ENCODE measurements around the gene SPATA2. TPM values are rescaled to one million over a fixed set of nuclear protein-coding genes. Genes with fewer than 3 reads are reported as not detected.
"Not testable (repeated sequence)": the region's sequence is repeated elsewhere in the genome, so short reads cannot be mapped to it uniquely, and the experiment has no call there.

SPATA2 gene
- total RNA-seq, 2 experiments from 2014 or later, result 11.2 to 11.6 TPM

DNA sequence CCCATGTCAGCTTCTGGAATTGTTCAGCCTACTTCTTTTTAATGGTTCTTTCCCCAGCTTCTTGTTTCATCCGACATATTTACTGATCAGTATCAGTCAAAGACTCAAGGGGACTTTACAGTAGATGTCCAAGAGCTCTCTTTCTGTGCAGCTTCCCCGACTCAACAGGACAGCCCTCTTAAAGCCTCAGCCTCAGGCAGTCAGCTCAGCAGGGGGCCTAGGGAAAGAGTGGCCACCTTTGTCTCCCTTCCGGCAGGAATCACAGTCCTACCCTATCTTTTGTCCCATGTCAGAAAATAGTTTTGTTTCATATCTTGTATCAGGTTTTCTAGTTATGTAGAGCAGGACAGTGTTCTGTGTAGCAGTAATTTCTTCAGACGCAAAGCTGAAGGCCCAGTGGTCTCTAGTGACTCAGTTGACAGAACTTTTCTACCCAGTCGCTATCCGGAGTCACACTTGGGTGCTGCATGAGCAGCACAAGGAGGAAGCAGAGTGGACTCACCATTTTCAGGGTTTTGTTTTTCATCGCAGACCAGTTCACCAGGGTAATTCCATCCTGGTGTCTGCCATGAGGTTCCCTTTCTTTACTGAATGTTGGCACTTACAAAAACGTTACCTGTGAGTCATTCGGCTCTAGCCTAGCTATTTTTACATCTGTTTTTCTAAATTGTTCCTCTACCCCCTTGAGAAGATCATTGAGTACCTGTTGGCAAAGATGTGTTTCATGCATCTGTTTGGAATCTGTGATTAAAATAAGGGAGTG, 47.7 kb downstream of the SPATA2 start:
- no peak for DNase-seq
- H3K9me3 Mint-ChIP-seq, result no peaks in the 10 kb centered on the region
- H3K27me3 Mint-ChIP-seq, result no peaks in the 10 kb centered on the region
- peaks cover 3% of the 10 kb centered on the region for H3K4me1 Mint-ChIP-seq
- peaks cover 2% of the 10 kb centered on the region for H3K36me3 Mint-ChIP-seq
- H3K4me3 Mint-ChIP-seq, result no peak overlapping the region
- H3K27ac Mint-ChIP-seq, result no peak overlapping the region

DNA sequence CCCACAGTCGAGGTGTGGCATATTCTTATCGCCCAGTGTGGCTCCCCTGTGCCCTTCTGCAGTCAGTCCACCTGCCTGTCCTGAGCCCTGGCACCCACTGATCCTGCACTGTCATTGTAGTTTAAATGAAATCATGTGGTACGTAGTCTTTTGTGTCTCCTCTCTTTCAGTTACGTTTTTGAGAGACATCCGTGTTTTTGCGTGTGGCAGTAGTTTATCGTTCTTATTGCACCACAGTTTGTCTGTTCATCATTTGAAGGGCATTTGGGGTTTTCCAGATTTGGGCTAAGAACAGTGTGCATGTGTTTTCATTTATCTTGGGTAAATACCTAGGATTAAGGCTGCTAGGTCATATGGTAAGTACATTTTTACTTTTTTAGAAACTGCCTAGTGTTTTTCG, 49.3 kb downstream of the SPATA2 start:
- H3K27ac Mint-ChIP-seq, result no peak overlapping the region
- no peaks in the 10 kb centered on the region for H3K27me3 Mint-ChIP-seq
- DNase-seq, result no peak
- H3K9me3 Mint-ChIP-seq, result no peaks in the 10 kb centered on the region
- peaks cover 3% of the 10 kb centered on the region for H3K4me1 Mint-ChIP-seq
- H3K4me3 Mint-ChIP-seq, result no peak overlapping the region
- H3K36me3 Mint-ChIP-seq, result peaks cover 3% of the 10 kb centered on the region

DNA sequence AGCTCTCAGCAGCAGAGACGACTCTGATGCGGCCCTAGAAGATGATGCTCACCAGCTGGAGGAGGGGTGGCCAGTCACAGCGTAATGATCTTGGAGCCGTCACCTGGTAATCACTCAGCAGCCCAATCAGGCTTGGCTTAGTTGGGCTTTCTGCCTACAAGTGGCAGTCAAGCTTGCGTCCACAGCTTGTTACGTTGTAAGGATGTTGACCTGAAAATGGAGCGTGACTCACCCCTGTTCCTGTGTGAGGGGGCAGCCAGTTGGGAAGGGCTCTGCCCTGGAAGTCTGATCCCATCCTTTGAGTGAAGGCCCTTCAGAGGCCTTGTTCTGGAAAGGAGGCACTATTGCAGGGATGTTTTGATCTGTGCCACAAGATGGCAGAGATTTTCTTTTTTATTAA, 49.8 kb downstream of the SPATA2 start:
- Mint-ChIP-seq H3K4me3 (no peak overlapping the region), H3K36me3 (peaks cover 3% of the 10 kb centered on the region), H3K27ac (no peak overlapping the region), H3K4me1 (peaks cover 3% of the 10 kb centered on the region), H3K27me3 (no peaks in the 10 kb centered on the region), H3K9me3 (no peaks in the 10 kb centered on the region)
- DNase-seq, result no peak

DNA sequence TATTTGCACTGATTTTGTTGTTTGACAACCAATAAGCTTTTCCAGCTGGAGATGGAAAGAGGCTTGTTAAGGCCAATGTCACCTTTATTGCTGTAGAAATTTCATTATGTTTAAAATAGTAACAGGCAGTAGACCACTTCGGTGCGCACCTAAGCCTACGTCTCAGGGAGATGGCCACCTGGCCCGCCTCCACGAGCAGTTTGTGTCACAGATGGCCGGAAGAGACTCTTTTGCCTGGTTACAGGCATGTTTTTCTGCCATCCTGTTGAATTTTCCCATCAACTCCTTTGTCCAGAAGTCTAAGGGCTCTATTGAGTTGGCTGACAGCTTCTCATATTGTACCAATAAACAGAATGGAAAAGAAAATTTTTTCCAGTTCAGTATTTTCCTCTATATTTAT, 51.7 kb downstream of the SPATA2 start:
- Mint-ChIP-seq H3K27me3 (no peaks in the 10 kb centered on the region), H3K4me1 (no peaks in the 10 kb centered on the region), H3K27ac (no peak overlapping the region), H3K4me3 (no peak overlapping the region), H3K36me3 (peaks cover 5% of the 10 kb centered on the region), H3K9me3 (no peaks in the 10 kb centered on the region)
- no peak for DNase-seq

DNA sequence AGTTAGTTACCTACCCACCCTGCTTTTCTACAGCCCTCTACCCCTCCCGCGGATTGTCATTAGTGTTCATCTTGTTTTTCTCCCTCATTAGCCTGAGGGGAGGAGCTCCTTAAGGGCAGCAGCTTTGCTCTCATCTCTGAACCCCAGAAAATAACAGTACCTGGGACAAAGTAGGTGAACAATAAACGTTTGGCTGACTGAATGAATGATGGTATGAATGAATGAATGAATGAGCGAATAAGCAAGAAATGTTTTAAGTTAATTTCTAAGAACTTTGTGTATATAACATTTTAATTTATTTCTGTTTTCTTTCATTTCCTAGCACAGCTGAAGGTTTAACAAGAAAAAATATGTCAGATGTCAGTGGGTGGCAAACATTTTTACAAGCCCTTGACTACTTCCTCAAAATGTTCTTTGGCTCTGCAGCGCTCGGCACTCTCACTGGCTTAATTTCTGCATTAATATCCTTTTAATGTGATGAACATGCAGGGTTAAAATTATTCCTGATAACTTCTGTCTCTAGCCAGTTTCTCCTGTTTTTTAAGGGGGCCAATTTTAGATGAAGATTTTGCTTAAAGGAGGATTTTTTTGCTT, 52.6 kb downstream of the SPATA2 start:
- H3K4me3 Mint-ChIP-seq, result no peak overlapping the region
- H3K27me3 Mint-ChIP-seq, result no peaks in the 10 kb centered on the region
- H3K27ac Mint-ChIP-seq, result no peak overlapping the region
- H3K9me3 Mint-ChIP-seq, result no peaks in the 10 kb centered on the region
- H3K36me3 Mint-ChIP-seq, result peaks cover 5% of the 10 kb centered on the region
- no peak for DNase-seq
- no peaks in the 10 kb centered on the region for H3K4me1 Mint-ChIP-seq

DNA sequence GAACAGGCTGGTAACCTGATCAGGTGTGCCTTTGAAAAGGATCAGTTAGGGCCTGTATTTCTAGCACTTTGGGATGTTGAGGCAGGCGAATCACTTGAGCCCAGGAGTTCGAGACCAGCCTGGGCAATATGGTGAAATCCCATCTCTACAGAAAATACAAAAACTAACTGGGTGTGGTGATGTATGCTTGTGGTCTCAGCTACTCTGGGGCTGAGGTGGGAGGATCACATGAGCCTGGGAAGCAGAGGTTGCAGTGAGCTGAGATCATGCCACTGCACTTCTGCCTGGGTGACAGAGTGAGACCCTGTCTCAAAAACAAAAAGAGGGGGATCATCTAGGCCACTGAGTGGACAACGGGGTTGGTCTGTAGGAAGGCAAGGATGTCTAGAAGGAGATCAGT, 54.1 kb downstream of the SPATA2 start:
- DNase-seq, H3K4me3 Mint-ChIP-seq, H3K9me3 Mint-ChIP-seq, H3K36me3 Mint-ChIP-seq, H3K27ac Mint-ChIP-seq, H3K27me3 Mint-ChIP-seq, H3K4me1 Mint-ChIP-seq: not testable (repeated sequence)

DNA sequence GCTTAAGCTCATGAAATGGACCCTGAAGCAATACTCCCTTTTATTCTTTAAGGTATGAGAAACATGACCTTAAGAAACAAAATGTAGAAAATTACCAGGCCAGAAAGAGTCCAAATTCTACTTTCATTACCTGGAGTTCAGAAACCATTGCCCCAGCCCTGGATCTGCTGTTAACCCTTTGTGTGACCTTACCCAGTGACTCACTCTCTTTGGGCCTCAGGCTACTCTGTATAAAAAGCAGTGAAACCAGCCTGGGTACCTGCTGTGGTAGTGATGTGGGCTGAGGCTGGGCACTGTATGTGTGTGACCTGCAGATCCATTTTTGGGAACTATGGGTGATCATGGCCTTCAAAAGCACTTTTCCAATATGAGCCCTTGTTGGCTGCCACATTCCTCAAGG, 55.5 kb downstream of the SPATA2 start:
- Mint-ChIP-seq H3K4me1 (no peaks in the 10 kb centered on the region), H3K36me3 (peaks cover 9% of the 10 kb centered on the region), H3K4me3 (no peak overlapping the region), H3K27me3 (no peaks in the 10 kb centered on the region), H3K9me3 (no peaks in the 10 kb centered on the region), H3K27ac (no peak overlapping the region)
- DNase-seq, result no peak

DNA sequence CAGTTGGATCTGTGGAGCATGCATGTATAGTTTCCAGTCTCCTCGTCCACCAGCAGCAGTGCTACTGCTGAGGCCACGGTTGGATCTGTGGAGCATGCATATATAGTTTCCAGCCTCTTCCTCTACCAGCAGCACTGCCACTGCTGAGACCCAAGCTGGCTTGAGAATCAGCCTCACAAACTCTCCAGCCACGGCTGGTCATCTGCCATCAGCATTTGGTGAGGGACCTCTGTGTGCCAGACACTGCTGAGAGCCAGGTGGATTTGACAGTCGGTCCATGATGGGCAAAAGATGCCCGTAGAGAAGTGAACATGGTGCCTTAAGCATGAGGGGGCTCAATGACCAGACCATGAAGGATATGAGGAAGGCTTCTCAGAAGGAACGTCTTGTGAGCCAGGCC, 56.3 kb downstream of the SPATA2 start:
- Mint-ChIP-seq H3K9me3 (no peaks in the 10 kb centered on the region), H3K4me3 (no peak overlapping the region), H3K27me3 (no peaks in the 10 kb centered on the region), H3K4me1 (no peaks in the 10 kb centered on the region), H3K27ac (no peak overlapping the region), H3K36me3 (peaks cover 11% of the 10 kb centered on the region)
- DNase-seq, result no peak

DNA sequence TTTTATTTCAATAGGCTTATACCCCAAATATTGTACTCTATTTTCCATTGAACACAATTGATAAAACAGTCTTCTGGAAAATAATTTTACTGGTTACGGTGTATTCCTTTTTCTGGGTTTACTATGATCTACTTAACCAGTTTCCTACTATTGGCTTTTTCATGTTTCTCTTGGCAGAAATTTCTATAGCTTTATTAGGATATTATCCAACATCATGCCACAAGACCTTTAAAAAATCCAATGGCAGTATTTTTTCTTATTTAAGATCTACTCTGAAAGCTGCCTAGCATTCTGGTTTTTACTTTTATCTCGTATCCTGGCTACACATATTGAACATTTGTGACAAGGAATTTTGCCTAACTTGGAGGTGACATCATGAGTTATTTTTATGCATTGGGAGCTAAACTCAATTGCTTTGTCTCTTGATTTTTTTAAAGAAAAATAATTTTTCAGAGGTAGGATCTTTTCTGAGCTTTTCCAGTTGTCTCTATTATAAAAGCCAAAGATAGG, 57.2 kb downstream of the SPATA2 start:
- Mint-ChIP-seq H3K36me3 (peaks cover 11% of the 10 kb centered on the region), H3K27me3 (no peaks in the 10 kb centered on the region), H3K9me3 (no peaks in the 10 kb centered on the region), H3K4me3 (no peak overlapping the region), H3K27ac (no peak overlapping the region), H3K4me1 (no peaks in the 10 kb centered on the region)
- no peak for DNase-seq

DNA sequence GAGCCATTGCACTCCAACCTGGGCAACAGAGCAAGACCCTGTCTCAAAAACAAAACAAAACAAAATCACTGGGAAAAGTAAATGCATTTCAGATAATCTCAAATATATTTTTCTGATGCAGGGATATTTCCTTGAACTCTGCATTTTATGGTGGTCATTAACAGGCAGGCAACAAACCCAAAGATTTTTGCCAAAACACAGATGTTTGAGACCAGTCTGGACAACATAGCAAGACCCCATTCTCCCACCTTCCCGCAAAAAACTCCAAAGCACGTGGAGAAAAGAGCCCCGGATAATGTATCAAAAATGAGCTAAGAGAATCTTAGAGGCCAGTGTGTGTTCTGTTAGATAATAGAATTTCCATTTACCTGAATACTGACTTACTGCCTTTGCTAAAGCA, 58.4 kb downstream of the SPATA2 start:
- H3K9me3 Mint-ChIP-seq, result no peaks in the 10 kb centered on the region
- no peaks in the 10 kb centered on the region for H3K27me3 Mint-ChIP-seq
- no peaks in the 10 kb centered on the region for H3K4me1 Mint-ChIP-seq
- H3K4me3 Mint-ChIP-seq, result no peak overlapping the region
- H3K36me3 Mint-ChIP-seq, result peaks cover 10% of the 10 kb centered on the region
- H3K27ac Mint-ChIP-seq, result no peak overlapping the region
- no peak for DNase-seq

DNA sequence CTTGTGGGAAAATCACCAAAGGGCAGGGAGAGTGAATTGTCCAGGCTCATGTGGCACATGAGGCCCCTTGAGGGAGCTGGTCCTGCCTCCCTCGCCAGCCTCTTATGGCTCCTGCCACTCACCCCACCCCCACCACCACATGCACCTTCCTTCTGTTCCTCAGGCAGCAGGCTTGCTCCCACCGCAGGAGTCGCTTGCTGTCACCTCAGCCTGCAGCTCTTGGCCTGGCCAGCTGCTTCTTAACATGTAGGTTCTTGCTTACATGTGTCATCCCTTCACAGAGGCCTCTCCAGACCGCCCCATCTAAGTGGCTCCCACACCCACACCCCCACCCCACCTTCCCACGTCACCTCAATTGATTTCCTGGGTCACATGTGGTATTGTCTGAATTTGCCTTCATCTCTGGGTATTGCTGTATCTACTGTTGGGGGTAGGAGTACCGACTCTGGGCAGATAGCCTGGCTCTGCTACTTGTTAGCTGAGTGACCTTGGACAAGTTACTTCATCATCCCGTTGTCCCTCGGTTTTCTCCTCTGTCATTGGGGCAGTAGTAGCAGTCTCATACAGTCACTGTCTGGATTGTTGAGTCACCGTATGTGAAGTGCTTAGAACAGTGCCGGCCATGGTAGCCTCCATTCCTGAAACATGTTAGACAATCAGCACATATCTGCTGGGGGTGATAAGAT, 61.0 kb downstream of the SPATA2 start:
- Mint-ChIP-seq H3K27ac (no peak overlapping the region), H3K36me3 (peaks cover 10% of the 10 kb centered on the region), H3K4me1 (no peaks in the 10 kb centered on the region), H3K4me3 (no peak overlapping the region), H3K27me3 (no peaks in the 10 kb centered on the region), H3K9me3 (no peaks in the 10 kb centered on the region)
- DNase-seq, result no peak

DNA sequence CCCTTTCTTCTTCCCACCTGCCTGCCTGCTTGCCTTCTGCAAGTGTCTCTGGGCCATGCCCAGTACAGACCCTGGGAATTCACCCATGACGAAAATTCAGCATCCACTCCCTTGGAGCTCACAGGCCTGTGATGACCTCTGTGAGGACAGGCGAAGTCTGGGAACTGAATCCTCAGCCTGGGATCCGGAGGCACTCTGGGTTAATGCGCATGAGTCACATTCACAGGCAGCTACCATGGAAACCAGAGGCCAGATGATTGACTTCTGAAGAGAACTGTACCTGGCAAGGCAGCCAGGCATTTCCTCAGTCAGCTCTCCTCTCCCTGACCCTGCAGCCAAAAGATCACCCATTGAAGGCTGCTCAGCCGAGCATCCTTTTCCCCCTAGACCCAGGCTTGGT, 61.7 kb downstream of the SPATA2 start:
- no peaks in the 10 kb centered on the region for H3K4me1 Mint-ChIP-seq
- H3K4me3 Mint-ChIP-seq, result no peak overlapping the region
- no peaks in the 10 kb centered on the region for H3K27me3 Mint-ChIP-seq
- DNase-seq, result no peak
- H3K9me3 Mint-ChIP-seq, result no peaks in the 10 kb centered on the region
- no peak overlapping the region for H3K27ac Mint-ChIP-seq
- H3K36me3 Mint-ChIP-seq, result peaks cover 14% of the 10 kb centered on the region

Other genes starting within 250 kb of the SPATA2 start
- 10 to 100 TPM; 22.4 to 23.3 TPM for gene B4GALT5, start 201.7 kb downstream of the SPATA2 start, total RNA-seq
- 10 to 100 TPM in 1 of 2 experiments, 1 to 10 TPM in 1; 9.9 to 10.9 TPM for gene SLC9A8, start 102.7 kb downstream of the SPATA2 start, total RNA-seq
- 10 to 100 TPM; 61.5 to 70.7 TPM for gene RNF114, start 20.9 kb upstream of the SPATA2 start, total RNA-seq
- gene SNAI1, start 67.5 kb upstream of the SPATA2 start, total RNA-seq, result under 1 TPM; 0.82 to 0.93 TPM
- gene UBE2V1, start 197.6 kb upstream of the SPATA2 start, total RNA-seq, result 100 to 1,000 TPM; 150 to 156 TPM
- gene PEDS1, start 238.2 kb upstream of the SPATA2 start, total RNA-seq, result 10 to 100 TPM; 17.4 to 19.3 TPM